CD4-positive, alpha-beta T cell treated with Interleukin-17A for 4 hours (primary cell): ENCODE results near the gene FAS.
"Not testable (repeated sequence)": the region's sequence is repeated elsewhere in the genome, so short reads cannot be mapped to it uniquely, and the experiment has no call there.

Experiments used
- DNase-seq: peaks from one replicate; pipeline ENCODE4 v3.0.0-alpha.2; 2020; ENCODE audit warnings: mixed read lengths

Gene FAS

DNA sequence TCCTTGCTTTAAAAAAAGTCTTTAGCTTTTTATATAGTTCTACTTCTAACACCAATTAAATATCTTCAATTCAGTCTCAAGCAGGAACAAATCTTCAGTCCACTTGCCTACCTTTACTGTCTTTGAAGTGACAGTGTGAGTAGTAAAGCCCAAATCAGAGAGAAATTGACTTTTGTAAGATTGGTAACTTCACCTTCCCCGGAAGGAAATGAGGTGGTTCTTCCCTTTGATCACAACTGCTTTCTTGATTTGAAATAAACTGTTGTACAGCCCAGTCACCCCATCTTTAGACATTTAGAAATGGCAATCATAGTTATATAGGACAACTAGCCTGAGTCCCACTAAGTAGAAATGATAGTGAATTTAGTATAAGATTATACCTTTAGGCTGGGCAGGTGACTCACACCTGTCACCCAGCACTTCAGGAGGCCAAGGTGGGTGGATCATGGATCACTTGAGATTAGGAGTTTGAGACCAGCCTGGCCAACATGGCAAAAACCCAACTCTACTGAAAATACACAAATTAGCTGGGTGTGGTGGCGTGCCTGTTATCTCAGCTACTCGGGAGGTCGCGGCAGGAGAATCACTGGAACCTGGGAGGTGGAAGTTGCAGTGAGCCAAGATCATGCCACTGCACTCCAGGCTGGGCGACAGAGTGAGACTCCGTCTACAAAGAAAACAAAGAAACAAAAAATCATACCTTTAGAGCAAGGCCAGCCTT lies 4.7 kb downstream of the FAS start:
- DNase-seq, result peak; percentile 16

DNA sequence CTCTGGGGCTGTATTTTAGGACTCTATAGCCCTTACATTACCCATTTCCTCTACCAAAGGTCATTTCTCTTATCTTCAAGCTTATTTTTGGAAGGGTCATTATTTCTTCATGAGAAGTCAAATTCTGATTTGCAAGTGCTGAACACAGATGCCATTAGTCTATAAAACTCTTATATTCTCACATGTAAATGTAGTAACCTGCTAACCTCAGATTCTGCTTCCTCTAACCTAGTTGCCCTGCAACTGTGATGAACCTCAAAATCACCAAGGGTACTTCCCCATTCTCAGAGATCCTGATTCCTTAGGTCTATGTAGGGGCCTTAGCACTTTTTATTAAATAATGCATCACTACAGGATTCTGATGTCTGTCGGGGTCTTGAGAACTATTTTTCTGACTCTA lies 6.3 kb downstream of the FAS start:
- no peak for DNase-seq

DNA sequence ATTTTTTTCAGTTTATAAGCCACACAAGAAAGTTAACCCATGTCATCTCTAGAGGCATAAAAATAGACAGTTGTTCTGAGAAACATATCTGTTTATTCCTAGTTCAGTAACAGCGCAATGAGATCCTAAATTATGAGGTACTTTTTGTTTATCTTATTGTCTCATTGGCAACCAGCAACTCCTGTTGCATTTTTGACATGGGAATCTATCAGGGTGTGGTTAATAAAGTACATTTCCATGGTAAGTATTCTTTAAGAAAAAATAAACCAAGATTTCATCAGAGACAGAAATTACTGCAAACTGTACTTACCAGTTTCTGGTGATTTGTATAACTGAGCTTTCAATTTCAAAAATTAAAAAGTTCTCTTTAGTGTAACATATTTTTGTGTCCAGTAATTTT lies 9.0 kb downstream of the FAS start:
- DNase-seq, result no peak

DNA sequence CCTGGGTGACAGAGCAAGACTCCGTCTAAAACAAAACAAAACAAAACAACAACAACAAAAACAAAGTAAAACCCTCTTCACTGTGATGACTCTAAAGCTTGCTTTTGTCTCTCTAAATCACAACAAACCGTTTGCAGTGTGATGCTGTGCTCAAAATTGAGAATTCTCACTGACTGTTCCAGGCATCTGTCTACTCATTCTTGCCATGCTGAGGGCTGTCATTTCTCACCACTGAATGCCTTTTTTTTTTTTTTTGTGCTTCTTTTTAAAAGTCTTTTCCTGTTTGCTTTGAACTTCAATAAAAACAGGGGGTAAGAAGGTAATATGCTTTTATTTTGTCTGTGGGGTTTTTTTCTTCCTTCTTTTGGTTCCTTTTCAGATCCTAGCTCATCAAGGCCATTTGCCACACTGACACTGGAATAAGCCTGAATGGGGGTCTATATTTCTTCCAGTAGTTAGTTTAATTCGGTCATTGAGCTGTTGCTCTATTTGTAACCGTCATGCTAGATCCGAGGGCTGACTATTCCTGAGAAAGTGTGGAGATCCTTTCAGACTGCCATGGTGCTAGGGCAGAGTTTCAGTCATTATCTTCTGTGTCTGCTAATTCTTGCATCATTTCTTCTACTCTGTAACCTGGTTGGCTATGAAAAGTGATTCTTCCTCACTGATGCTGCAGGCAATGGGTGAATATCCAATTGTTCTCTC lies 10.6 kb downstream of the FAS start:
- DNase-seq, result peak; percentile 26

DNA sequence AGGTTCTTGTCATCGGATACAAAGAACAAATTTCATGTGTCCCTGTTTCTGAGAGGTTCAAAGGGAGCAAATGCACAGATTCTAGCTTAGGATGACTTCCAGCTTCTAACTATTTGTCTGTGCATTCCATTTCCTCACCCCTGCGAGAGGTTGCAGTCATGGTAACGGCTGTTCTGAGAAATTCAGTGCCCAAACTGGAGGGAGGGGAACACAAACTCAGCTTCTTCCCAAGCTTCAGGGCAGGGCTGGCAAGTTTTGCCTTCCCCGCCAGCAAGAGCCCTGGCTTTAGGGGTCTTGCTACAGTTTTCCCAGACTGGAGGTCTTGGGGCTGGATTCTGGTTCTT lies 11.1 kb downstream of the FAS start:
- no peak for DNase-seq

DNA sequence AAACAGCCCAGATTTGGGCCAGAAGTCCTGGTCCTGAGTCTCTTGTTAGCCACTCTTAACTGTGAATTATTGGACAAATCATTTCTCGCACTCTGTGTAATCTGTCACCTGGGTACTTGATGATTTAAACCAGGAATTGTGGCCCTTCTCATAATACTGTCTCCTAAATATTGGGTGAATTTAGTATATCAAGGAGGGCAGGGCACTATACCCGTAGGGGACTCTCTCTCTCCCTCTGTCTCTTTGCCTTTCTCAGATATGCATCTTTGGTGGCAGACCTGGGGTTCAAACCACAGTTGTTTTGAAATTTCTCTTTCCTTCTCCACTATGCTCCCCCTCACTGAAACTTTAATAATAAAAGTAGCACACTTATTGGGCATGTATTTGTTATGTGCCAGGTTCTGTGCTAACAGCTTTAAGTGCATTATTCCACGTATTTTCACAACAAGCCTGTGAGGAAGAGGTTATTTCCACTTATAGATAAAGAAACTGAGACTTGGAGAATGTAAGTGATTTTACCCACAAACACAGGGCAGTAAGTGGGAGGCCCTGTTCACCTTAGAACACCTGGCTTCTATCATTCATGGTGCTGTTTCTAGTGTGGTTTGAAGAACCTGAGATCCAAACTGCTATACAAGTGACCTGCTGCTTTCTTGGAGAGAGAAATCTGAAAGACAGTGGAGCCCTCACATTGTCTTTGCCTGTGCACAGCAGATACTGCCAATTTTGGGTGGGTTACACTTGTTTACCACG lies 11.8 kb downstream of the FAS start:
- DNase-seq, result no peak

DNA sequence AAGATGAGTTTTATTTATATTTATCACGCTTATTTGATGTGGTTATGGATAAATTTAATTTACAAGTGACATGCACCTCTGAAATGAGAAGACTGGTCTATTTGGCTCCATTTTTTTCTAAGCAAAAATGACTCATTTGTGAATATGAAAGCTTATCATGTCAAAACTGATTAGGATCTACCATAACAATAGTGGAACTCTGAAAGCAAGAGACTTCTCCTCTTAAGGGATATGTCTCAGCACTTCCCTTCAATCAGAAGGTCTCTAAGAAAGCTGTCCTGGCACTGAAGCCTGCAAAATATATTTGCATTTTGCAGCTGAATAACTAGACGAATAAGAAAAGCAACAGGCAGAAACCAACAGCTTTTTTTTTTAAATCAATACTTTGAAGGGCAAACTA lies 12.7 kb downstream of the FAS start:
- DNase-seq, result no peak

DNA sequence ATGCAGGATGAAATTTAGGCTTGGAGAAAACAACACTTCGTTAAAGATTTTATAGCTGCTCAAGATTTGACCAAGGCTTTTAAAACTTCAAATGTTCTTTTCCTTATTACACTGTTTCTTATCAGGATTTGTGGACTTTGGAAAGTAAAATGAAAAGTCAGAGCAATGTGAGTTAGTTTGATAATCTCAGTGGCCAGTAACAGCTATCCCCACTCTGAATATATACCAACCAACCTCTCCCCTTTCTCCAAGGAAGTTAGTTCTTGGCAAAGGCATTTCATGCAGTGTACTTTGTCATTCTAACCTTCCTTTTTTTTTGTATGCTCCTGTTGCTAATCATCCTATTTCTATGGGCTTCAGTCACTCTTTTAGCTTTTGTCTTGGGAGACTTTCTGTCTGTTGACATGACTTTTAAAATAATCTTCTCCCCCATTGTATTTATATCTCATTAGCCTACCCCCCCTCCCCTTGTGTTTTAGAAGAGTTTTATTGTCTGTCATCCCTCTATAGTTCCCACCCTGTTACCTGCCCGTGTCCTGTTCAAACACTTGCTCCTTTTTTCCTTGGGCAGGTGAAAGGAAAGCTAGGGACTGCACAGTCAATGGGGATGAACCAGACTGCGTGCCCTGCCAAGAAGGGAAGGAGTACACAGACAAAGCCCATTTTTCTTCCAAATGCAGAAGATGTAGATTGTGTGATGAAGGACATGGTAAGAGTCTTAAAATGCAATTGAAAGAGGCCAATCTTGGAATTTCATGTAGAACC lies 16.7 kb downstream of the FAS start:
- no peak for DNase-seq

DNA sequence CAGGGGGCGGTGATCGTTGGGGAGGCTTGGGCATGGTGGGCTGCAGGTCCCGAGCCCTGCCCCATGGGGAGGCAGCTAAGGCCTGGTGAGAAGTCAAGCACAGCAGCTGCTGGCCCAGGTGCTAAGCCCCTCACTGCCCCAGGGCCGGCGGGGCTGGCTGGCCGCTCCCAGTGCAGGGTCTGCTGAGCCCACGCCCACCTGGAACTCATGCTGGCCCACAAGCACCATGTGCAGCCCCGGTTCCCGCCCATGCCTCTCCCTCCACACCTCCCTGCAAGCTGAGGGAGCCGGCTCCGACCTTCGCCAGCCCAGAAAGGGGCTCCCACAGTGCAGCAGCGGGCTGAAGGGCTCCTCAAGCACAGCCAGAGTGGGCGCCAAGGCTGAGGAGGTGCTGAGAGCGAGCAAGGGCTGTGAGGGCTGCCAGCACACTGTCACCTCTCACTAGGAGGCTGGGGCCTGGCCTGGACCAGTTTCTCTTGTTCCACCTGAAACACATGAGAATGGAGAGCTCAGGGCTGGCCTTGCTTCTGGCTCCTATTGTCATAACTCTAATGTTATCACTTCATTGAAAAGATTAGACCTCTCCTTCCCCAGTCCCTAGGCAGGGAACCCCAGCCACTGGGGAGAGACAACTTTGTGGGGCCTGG lies 28.2 kb downstream of the FAS start:
- not testable (repeated sequence) for DNase-seq

DNA sequence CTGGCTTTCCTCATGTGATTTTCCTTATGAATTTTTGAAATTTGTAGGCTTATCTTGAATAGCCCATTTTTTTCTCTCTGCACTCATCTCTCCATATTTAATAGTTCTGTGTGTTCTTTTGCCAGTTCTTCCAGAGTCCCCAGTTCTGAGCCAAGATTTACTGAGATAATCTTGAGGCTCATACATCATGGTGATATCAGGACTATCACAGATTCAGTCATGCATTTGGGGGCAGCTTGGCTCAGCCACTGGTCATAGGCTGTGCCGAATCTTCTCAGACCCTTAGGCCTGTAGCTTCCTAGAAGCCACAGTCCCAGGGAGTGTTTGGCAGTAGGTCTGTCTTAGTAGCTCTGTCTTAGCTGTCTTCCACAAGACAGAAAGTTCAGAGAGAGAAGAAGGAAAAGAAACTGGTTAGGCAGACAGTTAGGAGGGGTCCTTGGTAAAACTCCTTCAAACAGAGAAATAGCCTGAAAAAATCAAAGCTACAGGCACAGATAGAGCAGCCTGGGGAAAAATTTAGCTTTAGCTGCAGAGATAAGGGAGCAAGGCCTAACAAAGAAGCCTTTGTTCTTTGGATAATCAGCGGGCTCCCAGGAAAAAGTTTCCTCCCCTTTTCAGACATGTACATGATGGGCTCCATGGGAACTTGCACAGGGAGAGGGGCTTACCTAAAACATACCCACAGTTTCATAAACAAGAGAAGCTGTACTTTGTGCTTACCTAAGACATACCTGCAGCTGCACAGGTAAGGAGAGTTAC lies 29.1 kb downstream of the FAS start:
- DNase-seq, result no peak

DNA sequence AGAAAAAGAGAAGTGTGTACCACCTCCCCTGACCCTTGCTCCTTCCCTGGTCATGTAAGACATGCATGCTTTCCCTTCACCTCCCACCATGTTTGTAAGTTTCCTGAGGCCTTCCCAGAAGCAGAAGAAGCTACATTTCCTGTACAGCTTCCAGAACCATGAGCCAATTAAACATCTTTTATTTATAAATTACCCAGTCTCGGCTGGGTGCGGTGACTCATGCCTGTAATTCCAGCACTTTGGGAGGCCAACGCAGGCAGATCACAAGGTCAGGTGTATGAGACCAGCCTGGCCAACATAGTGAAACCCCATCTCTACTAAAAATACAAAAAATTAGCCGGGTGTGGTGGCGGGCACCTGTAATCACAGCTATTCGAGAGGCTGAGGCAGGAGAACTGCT lies 30.9 kb downstream of the FAS start:
- not testable (repeated sequence) for DNase-seq

DNA sequence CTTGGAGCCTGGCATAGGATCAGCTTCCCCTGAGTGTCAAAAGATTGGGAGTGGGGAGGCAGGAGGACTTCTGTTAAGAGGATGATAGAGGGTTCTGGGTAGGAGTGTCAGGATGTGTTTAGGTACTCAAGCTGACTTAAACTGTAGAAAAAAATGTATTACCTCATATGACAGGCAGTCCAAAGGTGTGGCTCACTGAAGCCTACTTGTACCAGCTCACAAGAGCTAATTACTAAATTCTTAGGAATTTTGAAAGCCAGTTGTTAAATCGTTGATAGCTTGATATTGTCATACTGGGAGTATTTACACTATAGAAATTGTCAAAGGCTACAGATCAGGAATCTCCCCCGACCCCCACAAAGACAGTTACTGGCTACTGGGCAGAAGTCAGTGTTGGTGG lies 32.1 kb downstream of the FAS start:
- DNase-seq, result no peak

DNA sequence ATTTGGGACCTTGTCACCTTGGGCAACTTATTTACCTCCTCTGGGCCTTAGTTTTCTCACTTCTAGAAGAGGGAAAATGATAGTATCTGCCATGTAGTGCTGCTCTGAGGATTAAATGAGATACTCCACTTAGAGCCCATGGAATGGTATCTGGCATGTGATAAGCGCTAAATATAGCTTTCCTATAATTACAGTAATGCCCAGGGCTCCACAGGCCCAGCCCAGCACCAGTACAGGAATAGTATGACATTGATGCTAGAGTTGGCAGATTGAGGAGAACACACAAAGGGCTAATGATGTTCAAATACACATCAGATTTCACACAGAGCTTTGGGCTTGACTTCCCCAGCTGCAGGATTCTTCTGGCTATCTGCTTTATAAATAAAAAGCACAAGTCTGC lies 34.9 kb downstream of the FAS start:
- DNase-seq, result no peak

DNA sequence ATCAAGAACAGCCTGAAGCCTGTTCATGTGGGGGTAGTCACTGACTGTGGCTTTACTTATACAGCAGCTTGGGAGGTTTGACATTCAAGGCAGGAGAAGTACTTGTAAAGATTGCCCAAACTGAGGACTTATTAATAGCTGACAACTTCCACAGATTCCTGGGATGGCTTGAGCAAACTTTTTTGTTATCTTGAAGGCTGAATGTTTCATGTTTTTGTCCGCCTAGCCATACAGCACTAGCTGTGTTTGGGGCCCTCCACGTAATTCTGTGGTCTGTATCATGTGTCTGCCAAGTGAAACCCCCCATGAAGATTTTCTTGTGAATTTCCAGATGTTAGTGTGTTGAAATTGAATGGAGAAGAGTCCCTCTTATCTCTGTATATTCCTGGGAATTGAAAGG lies 38.6 kb downstream of the FAS start:
- DNase-seq, result no peak

DNA sequence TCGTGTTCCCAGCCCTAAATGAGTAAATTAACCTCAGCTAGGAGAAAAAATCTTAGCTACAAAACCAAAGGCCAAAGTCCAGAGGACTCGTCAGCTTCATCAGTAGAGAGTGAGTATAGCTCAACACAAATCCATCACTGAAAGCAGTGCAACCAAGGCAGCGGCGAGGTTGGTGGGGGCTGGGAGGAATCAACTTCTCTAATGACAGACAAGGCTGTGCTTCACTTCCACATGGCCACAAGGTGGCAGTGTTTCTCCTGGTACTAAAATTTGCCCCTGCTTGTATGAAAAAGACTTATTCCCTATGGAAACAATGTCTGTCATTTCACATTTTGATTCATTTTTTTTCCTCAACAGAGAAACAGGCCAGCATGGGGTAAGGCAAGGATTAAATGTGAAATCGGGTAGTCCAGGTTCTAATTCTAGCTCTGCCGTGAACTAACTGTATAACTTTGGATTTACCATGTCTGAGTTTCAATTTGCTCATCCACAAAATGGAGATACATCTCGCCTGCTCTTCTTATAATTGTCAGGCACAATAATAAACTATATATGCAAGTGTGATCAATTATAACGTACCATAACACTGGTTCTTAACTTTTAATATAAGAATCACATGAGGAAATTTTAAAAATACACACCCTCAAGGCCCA lies 39.3 kb downstream of the FAS start:
- peak; percentile 76 for DNase-seq

DNA sequence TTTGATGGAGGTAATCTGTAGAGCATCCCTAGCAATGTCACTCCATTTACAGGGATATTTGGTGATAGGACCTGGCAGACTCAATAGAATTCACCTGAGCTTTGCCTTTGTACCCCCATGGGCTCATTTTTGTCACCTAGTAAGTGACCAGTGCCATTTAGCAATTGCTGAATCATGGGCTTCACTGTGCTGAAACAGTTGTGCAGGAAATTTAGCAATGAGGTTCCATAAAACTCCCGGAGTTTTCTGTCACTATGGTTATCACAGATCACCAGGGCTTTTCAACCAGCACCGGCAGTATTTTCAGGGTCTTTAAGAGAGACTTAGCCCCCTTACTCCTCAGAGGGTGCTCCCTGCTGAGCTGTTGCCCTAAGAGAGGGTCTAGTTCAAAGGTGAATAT lies 40.2 kb downstream of the FAS start:
- no peak for DNase-seq

DNA sequence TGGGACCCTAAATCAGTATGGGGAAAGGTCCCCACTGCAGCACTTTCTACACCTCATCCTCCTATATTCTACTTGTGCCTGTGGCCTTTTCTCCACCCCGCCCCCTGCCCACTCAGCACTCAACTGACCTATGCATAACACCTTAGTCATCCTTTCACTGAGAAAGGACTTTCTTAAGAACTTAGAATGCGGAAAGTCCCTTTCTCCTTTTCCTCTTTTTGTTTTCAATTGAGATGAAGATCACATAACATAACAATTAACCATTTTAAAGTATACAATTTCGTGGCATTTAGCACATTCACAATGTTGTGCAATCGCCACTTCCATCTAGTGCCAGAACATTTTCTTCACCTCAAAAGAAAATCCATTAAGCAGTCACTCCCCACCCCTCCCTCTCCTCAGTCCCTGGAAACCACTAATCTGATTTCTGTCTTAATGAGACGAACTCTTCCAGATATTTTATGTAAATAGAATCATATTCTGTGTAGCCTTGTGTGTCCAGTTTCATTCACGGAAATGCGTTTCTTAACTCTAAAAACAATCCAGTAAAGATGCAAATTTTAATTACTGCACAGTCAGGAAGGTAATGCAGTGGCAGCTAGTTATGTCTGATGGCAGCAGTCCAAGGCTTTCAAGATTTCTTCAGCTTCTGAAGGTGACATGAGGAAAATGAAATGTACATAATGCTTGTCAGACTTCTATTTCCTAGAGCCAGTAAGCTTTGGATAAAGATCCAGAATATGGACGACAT lies 41.7 kb downstream of the FAS start:
- no peak for DNase-seq

DNA sequence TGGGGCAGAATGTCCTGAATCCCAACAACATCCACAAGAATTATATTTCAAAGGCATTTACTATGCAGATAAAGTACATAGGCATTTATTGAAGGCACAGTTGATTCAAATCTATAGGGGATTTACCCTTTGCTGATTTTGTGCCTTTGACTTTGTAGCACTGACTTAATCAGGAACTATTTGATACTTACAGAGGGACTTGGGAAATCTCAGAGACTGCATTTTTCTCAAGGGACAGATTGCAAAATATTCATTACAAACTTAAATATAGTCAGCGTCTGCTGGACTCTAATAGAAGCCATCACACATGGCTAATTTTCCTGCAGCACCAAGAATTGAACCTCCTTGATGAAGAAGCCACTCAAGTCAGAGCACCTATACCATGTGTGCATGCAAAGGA lies 44.9 kb downstream of the FAS start:
- no peak for DNase-seq

DNA sequence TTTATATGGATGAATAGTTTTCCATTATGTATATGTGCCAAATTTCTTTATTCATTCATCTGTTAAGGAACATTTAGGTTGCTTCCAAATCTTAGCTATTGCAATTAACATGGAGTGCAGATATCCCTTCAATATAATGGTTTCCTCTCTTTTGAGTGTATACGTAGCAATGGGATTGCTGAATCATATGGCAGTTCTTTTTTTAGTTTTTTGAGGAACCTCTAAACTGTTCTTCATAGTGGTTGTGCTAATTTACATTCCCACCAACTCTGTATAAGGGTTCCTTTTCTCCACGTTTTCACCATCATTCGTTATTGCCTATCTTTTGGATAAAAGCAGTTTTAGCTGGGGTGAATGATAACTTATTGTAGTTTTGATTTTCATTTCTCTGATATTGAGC lies 46.5 kb downstream of the FAS start:
- DNase-seq, result no peak

DNA sequence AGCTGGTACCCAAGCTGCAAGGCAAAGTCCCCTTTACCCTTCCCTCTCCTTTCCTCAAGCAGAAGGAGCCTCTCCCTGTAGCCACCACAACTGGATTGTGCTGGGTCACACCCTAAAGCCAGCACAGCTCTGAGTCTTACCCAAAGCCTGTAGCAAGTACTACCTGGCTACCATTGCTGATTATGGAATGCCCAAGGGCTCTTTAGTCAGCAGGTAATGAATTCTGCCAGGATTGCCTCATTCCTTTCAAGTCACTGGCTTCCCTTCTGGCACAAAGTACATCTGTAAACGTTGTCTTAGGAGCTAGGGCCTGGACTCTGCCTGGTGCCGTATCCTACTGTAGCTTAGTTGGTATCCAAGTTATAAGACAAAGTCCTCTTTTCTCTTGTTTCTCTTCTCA lies 52.0 kb downstream of the FAS start:
- no peak for DNase-seq

DNA sequence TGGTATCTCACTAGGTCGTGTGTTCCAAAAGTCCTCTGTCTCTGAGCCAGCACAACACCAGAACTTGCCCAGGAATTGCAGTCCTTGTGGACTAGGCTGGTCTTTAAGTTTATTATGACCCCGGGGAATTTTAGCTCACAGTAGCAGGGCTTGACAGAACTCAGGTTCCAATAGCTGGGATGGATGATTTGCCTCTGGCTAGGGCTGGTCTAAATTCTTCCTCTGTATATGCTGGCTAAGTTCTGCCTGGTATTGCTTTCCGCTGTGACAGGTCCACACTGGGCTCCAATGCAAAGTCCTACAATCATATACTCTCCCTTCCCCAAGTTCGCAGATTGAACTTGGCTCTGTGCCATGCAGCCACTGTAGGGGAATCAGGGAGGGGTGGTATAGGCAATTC lies 52.5 kb downstream of the FAS start:
- DNase-seq, result no peak
